ENCODE measurements around the gene TP73. TPM values are rescaled to one million over a fixed set of nuclear protein-coding genes. Genes with fewer than 3 reads are reported as not detected.
"Not testable (repeated sequence)": the region's sequence is repeated elsewhere in the genome, so short reads cannot be mapped to it uniquely, and the experiment has no call there.

TP73 gene
- total RNA-seq, 1 experiment from 2014 or later, result 2.6 TPM

- H3F3A ChIP-seq (ENCODE audit: low read length, unreplicated experiment), result no peaks in the 10 kb centered on the region
- peak overlapping the region; percentile 96 for H3K4me2 ChIP-seq (ENCODE audit: low read length)
- peak overlapping the region; percentile 76 for H2AFZ ChIP-seq (ENCODE audit: low read length)
- CTCF ChIA-PET, result interaction anchor here (0.6 kb wide), 1 partner anchor 52 kb away, joined by 3 read pairs; no protein-coding TSS in a partner anchor
- peaks cover 39% of the 10 kb centered on the region for H3K79me2 ChIP-seq (ENCODE audit: low read length)
- peaks cover 31% of the 10 kb centered on the region for H3K4me1 ChIP-seq (ENCODE audit: insufficient read depth, low read length)
- no peak overlapping the region for H3K27ac ChIP-seq (ENCODE audit: low read length)
- DNase-seq (no peak), ATAC-seq (no peak)
- no TSS peak for BruUV-seq (replicated peaks)
- POLR2A ChIA-PET (ENCODE audit: unreplicated experiment), result no interaction called here
- no peaks in the 10 kb centered on the region for H3K9me3 ChIP-seq (ENCODE audit: low read length)
- H4K20me1 ChIP-seq (ENCODE audit: low read length), result peaks cover 15% of the 10 kb centered on the region; the same call in 1 of the 2 replicates
- intact Hi-C loops (cut with micrococcal nuclease), result loop anchor here (2.0 kb wide), 1 partner anchor 49 kb away; the partner anchor contains the start of gene LRRC47
- no peaks in the 10 kb centered on the region for H3K9me2 ChIP-seq (replicated peaks; ENCODE audit: low read length)
- TF ChIP-seq CTCF (conservative IDR thresholded peaks at IDR 0.05; ENCODE audit: low read depth, low read length) (no peak), EZH2 (IDR thresholded peaks at IDR 0.05; ENCODE audit: low read length, unreplicated experiment) (no peak), EZH2phosphoT487 (IDR thresholded peaks at IDR 0.05; ENCODE audit: borderline replicate concordance, low read length) (no peak)
- H3K36me3 ChIP-seq (ENCODE audit: low read depth, low read length), result peaks cover under 1% of the 10 kb centered on the region; the same call in 1 of the 2 replicates
- H3K27me3 ChIP-seq (ENCODE audit: low read length), result peaks cover 29% of the 10 kb centered on the region
- H3K4me3 ChIP-seq (ENCODE audit: low read length), result peak overlapping the region; percentile 87
- H3K9ac ChIP-seq (ENCODE audit: low read length), result peak overlapping the region; percentile 80; the same call in 1 of the 2 replicates
These were observed 95.6 kb downstream of the TP73 start for GRCh38 chr1:3747903-3748302.

- CTCF ChIA-PET, result not testable (repeated sequence)
These were observed 96.1 kb downstream of the TP73 start for GRCh38 chr1:3748316-3748900.

DNA sequence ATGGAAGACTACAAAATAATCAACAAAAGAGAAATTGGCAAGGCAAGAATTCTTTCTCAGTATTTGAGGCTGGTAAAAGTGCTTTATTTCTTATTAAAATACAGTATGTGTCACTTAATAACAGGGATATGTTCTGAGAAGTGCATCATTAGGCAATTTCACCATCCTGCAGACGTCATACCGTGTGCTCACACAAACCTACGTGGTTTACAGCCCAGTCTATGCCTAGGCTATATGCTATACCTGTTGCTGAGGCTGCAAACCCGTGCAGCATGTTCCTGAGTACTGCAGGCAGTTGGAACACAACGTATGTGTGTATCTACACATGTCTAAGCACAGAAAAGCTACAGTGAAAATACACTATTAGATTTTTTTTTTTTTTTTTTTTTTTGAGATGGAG is 97.2 kb downstream of the TP73 start:
- DNase-seq (no peak), ATAC-seq (no peak)
- H3K4me1 ChIP-seq (ENCODE audit: insufficient read depth, low read length), result peaks cover 30% of the 10 kb centered on the region
- POLR2A ChIA-PET (ENCODE audit: unreplicated experiment), result no interaction called here
- no peak overlapping the region for H3K27ac ChIP-seq (ENCODE audit: low read length)
- no peaks in the 10 kb centered on the region for H3K9me2 ChIP-seq (replicated peaks; ENCODE audit: low read length)
- no peak overlapping the region for H3K9ac ChIP-seq (ENCODE audit: low read length)
- no TSS peak for BruUV-seq (replicated peaks)
- CTCF ChIA-PET, result no interaction called here
- no peak for TF ChIP-seq EZH2 (IDR thresholded peaks at IDR 0.05; ENCODE audit: low read length, unreplicated experiment)
- no peak for TF ChIP-seq CTCF (conservative IDR thresholded peaks at IDR 0.05; ENCODE audit: low read depth, low read length)
- TF ChIP-seq EZH2phosphoT487 (IDR thresholded peaks at IDR 0.05; ENCODE audit: borderline replicate concordance, low read length), result no peak
- peaks cover 25% of the 10 kb centered on the region for H3K79me2 ChIP-seq (ENCODE audit: low read length)
- no peaks in the 10 kb centered on the region for H3F3A ChIP-seq (ENCODE audit: low read length, unreplicated experiment)
- no peak overlapping the region for H3K4me2 ChIP-seq (ENCODE audit: low read length)
- no peaks in the 10 kb centered on the region for H3K9me3 ChIP-seq (ENCODE audit: low read length)
- intact Hi-C loops (cut with micrococcal nuclease), result no loop called here
- H3K36me3 ChIP-seq (ENCODE audit: low read depth, low read length), result no peaks in the 10 kb centered on the region
- H3K4me3 ChIP-seq (ENCODE audit: low read length), result no peak overlapping the region
- no peak overlapping the region for H2AFZ ChIP-seq (ENCODE audit: low read length)
- peaks cover 9% of the 10 kb centered on the region; the same call in 1 of the 2 replicates for H4K20me1 ChIP-seq (ENCODE audit: low read length)
- peaks cover 45% of the 10 kb centered on the region for H3K27me3 ChIP-seq (ENCODE audit: low read length)

More at GRCh38 chr1:3748316-3748900, 96.1 kb downstream of the TP73 start:
- DNase-seq; H3K9me2 ChIP-seq (replicated peaks; ENCODE audit: low read length); BruUV-seq (replicated peaks); H2AFZ ChIP-seq (ENCODE audit: low read length); H3F3A ChIP-seq (ENCODE audit: low read length, unreplicated experiment); H3K9me3 ChIP-seq (ENCODE audit: low read length); H3K4me3 ChIP-seq (ENCODE audit: low read length); H3K36me3 ChIP-seq (ENCODE audit: low read depth, low read length); H3K4me2 ChIP-seq (ENCODE audit: low read length); POLR2A ChIA-PET (ENCODE audit: unreplicated experiment); H4K20me1 ChIP-seq (ENCODE audit: low read length); H3K27ac ChIP-seq (ENCODE audit: low read length); H3K9ac ChIP-seq (ENCODE audit: low read length); ATAC-seq; intact Hi-C loops (cut with micrococcal nuclease): not testable (repeated sequence)
- peaks cover 34% of the 10 kb centered on the region for H3K27me3 ChIP-seq (ENCODE audit: low read length)
- peaks cover 34% of the 10 kb centered on the region for H3K79me2 ChIP-seq (ENCODE audit: low read length)
- peaks cover 31% of the 10 kb centered on the region for H3K4me1 ChIP-seq (ENCODE audit: insufficient read depth, low read length)

All from PC-3 (cell line).